RCC 7860 (cell line): ENCODE measurements around the gene ACOT7.
"Not testable (repeated sequence)": the region's sequence is repeated elsewhere in the genome, so short reads cannot be mapped to it uniquely, and the experiment has no call there.

Experiments
- DNase-seq: peaks from one replicate; pipeline ENCODE4 v3.0.0-alpha.2; 2015; ENCODE audit warnings: low spot score
- FAIRE-seq: peaks from 2 replicates; lab custom pipeline; 2012; peaks lifted over from hg19 to GRCh38; lab: Jason Lieb, UNC

ACOT7 gene, protein sequence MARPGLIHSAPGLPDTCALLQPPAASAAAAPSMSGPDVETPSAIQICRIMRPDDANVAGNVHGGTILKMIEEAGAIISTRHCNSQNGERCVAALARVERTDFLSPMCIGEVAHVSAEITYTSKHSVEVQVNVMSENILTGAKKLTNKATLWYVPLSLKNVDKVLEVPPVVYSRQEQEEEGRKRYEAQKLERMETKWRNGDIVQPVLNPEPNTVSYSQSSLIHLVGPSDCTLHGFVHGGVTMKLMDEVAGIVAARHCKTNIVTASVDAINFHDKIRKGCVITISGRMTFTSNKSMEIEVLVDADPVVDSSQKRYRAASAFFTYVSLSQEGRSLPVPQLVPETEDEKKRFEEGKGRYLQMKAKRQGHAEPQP

DNA sequence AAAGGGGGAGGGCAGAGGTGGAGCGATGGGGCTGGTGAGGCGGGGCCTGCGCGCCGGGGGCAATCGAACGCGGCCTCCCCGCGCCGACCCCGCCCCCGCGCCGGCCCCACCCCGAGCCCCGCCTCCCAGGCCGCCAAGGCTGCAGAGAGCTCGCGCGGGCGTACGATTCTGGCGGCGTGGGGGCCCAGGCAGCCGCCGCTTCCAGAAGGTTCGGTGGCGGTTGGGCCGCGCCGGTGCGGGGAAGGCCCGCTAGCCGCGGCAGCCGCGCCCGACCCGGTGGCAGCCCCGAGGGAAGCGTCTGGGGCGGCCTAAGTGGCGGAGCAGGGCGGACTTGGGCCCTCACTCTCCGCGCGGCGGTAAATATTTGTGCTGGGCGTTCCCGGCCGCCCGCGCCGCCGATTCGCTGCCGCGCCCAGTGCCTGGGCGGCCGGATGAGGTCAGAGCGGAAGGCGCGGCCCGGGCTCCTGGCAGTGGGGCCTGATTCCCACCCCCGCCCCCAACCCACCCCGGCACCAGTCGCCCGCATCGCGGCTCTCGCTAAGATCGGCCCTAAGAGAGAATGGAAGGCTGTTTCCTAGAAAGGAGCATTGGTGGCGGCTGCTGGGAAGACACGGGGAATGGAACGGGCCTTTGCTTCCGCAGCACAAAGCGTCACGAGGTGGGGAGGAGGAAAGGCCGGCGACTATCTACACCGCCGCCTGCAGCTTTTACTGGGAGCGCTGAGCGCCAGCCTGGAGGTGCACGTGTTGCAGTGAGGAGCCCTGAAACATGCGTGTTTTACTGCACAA lies at the start of gene ACOT7:
ACOT7 (minus strand) TSS at position 368 of the 788 bp plus-strand sequence. CDS start 368 bp downstream, outside the sequence.
- FAIRE-seq (no peak), DNase-seq (peak; percentile 85)

DNA sequence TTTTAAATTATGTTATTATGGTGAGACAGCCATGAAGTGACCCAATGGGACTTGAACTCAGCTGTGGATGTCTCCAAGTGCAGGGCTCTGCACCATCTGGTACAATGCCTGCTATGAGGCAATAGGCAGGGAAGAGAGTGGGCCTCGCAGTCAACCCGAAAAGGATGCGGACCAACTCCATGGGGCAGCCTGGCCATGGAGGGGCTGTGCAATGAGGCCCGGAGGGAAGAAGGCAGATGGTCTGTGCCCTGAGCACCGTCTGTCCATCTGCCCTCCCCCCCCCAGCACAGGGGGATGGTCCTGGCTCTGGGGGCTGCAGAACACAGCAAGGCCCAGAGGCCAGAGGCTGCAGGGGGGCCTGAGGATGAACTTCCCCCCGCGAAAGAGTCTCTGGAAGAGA lies 48.0 kb upstream of the ACOT7 start:
- DNase-seq (no peak), FAIRE-seq (no peak)

DNA sequence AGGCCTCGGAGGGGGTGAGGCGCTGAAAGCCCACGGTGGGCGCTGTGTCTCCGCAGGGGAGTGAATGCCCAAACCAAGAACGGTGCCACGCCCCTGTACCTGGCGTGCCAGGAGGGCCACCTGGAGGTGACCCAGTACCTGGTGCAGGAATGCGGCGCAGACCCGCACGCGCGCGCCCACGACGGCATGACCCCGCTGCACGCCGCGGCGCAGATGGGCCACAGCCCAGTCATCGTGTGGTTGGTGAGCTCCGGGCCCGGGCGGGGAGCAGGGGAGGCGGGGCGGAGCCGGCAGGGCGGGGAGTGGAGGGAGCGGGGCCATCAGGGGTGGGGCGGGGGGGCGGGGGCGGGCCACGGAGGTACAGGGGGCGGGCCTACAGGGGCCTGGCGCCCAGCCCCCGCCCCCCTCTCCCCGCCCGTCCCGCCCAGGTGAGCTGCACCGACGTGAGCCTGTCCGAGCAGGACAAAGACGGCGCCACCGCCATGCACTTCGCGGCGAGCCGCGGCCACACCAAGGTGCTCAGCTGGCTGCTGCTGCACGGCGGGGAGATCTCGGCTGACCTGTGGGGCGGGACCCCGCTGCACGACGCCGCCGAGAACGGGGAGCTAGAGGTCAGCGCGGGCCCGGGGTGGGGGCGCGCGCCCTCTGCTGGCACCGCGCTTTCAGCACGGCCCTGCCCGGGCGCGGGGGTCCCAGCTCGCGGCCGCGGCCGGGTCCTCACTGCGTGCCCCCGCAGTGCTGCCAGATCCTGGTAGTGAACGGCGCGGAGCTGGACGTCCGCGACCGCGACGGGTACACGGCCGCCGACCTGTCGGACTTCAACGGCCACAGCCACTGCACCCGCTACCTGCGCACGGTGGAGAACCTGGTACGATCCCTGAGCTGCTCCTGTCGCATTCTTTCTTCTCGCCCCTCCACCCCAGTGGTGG lies 46.9 kb upstream of the ACOT7 start:
- no peak for FAIRE-seq
- DNase-seq = peak; percentile 59

DNA sequence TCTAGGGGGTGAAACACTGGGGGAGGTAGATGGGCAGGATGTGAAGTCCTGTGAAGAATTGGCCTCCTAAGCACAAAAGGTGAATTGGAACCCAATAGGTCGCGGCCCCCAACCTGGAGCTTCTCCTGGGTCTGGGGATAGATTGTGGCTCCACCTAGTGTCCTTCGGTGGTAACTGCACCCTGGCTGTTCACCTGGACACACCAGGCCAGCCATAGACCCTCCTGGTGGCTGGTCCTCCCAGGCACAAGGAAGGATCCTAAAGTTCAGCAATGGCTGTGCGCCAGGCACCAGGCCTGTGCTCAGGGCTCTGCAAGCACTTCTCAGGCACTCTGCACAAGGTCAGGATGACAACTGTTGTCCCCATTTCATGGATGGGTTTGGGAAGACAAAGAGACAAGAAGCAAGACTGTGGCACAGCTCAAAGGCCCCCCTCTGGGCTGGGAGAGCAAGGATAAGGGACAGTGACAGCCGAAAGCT lies 44.5 kb upstream of the ACOT7 start:
- DNase-seq = peak; percentile 52
- FAIRE-seq = no peak

DNA sequence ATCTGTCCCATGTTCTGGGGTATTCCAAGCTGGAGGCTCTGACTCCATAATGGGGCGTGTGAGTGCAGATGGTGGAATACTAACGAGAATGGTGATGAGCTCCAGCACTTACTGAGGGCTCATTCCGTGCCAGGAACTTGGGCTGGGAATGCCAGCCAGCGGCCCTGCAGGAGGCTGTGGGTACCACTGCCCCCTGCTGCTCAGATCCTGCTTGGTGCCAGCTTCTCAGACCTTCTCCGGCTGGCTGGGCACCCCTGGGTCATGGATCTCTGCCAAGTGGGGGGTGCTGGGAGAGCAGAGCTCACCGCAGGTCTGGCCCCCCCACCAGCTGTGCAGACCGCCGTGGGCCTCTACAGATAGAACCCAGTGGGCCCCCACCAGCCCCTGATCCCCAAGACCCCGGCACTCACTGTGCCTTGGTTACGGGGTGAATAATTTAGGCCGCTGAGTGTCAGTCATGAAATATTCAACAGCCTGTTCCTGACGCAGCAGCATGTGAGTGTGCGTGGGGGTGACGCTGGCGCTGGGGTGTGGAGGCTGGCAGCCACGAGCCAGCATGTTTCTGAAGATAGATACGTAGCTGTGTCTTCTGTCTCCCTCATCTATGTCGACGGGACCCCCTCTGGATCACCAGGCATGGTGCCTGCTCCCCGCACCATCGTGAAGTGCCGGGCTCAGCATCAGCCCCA lies 43.6 kb upstream of the ACOT7 start:
- FAIRE-seq = not testable (repeated sequence)
- DNase-seq = peak; percentile 67

DNA sequence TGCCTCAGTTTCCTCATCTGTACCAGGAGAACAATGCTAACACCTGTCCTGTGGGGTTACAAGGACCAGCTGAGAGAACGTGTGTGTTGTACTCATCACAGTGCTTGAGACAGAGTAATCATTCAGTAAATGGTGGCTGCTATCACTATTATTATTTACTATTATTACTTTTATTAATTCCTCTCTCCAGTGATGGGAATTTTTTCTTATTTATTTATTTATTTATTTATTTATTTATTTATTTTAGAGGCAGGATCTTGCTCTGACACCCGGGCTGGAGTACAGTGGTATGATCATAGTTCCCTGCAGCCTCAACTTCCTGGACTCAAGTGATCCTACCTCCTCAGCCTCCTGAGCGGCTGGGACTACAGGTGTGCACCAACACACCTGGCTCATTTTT lies 42.7 kb upstream of the ACOT7 start:
- DNase-seq, FAIRE-seq: not testable (repeated sequence)

DNA sequence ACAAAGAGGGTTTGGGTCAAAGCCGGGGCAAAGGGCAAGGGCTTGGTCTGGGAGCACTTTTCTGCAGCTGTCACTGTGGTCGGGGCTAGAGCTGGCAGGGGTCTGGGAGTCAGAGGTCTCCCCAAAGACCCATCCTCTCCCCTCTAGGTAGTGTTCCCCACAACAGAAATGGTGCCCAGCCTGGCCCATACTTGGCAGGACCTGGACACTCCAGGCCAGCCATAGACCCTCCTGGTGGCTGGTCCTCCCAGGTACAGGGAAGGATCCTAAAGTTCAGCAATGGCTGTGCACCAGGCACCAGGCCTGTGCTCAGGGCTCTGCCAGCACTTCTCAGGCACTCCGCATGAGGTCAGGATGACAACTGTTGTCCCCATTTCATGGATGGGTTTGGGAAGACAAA lies 42.0 kb upstream of the ACOT7 start:
- DNase-seq = no peak
- no peak for FAIRE-seq

DNA sequence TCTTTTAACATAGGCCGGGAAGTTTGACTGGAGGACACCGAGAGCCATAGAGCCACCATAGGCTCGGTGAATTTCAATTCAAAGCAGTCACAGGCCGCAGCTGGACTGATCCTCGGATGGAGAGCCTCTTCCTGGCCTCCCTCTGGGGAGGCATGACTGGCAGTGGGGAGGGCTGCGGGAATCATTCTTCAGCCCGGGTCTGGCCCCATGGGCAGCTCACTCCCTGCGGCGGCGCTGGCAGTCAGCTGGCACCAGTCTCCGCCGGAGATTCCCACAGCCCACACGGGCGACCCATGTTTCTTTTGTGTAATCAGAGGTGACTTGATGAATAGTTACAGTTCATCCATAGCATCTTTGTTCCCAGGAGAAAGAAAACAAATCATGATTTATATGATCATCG lies 41.6 kb upstream of the ACOT7 start:
- FAIRE-seq = no peak

DNA sequence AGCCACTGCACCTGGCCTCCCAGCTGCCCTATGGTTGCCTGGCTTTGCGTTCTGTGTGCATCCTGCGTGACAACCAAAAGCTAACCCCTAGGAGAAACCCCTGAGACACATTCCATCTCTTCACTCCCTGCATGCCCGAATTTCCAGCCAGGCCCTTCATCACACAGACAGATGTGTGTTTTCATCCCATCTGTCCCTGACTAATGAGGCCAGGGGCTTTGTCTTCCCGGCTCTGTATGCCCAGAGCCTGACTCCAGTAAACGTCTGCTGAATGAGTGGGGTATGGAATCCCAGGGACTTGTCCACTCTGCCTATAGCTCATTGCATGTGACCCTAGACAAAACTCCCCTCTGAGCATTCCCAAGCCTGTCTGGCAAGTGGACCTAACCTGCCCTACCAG lies 40.6 kb upstream of the ACOT7 start:
- DNase-seq = no peak

More for the DNA sequence above, 41.6 kb upstream of the ACOT7 start:
- no peak for DNase-seq

DNA sequence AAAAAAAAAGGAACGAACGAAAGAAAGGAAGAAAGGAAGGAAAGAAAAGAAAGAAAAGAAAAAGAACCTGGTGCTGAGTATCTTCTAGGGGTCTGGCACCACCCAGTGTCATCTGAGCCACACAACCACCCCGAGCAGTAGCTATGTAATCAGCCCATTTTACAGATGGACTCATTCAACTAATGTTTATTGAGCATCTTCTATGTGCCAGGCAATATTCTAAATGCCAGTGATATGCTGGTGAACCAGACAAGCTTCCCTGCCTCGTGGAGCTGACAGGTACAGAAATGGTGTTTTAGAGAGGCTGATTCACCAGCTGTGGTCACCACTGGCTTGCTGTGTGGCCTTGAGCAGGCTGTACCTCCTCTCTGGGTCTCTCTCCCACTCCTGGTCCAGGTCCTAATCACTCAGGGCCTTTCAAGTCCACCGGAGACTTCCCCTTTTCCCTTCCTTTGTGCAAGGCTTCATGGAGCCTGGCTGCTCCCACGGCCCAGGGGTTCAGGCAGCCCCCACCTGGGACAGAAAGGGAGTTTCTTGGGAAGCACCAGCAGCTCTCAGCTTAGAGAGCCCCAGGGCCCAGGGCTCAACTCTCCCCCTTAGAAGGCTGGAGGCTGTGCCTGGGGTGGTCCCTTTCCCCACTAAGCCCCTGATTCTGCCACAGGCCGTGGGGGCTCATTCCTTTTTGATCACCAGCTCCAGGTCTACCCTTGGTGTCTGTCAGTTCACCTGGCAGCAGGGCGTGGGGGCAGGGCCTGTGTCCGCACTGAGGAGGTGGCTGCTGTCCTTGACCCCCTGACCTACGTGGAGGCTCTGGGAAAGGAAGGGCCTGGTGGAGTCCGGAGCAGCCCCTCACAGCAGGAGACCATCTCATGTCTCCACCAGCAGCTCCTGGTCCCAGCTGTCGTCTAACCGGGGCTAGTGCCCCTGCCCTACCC lies 38.3 kb upstream of the ACOT7 start:
- FAIRE-seq = peak; percentile 20
- DNase-seq = not testable (repeated sequence)

More for the DNA sequence above, 40.6 kb upstream of the ACOT7 start:
- FAIRE-seq = no peak

DNA sequence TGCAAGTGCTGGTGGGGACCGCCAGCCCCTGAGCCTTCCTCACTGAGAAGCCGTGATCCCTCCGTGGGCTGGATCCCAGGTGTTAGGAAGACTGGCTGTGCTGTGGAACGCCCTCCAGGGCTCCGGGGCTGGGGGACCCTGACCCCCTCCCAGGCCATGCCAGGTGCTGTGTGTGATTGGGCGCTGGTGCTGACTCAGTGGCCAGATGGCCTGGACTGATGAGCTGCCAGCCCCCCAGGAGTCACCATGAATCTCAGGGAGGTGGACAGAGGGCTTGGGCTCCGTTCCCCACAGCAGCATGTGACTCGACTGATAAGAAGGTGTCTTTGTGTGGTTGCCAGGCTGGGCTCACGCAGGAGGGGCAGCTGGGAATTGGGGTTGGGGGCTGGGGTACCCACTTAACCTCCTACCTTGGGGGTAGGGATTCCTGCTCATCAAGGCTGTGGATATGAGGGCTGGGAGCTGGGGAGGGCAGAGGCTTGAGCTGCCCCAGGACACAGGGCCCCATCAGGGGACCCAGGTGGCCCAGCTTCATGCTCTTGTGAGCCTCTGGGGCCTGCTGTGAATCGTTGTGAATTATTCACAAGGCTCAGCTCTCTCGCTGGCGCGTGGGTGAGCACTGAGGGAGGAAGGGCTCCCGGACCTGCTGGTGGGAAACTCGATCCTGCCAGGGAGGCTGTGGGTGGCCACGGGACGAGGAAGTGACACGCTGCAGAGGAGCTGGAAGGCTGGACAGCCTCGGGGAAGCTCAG lies 36.3 kb upstream of the ACOT7 start:
- not testable (repeated sequence) for FAIRE-seq, DNase-seq

DNA sequence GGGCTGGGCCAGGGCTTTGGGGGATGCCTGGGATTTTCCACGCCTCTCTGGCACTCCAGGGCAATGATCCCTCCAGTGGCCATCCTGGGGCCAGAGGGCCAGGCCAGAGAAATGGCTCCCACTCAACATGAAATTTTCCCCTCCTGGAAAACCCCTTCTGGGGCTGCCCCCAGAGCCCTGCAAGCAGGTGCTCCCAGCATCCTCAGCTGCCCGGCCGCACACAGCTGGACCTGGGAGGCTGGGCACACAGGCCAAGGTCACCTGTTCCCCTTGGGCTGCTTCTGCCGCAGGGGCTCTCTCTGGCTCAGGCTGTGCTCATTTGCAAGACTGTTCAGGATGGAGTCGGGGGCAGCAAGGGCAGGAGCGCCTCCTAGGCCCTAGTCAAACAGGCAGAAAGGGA lies 34.9 kb upstream of the ACOT7 start:
- DNase-seq, FAIRE-seq: not testable (repeated sequence)

DNA sequence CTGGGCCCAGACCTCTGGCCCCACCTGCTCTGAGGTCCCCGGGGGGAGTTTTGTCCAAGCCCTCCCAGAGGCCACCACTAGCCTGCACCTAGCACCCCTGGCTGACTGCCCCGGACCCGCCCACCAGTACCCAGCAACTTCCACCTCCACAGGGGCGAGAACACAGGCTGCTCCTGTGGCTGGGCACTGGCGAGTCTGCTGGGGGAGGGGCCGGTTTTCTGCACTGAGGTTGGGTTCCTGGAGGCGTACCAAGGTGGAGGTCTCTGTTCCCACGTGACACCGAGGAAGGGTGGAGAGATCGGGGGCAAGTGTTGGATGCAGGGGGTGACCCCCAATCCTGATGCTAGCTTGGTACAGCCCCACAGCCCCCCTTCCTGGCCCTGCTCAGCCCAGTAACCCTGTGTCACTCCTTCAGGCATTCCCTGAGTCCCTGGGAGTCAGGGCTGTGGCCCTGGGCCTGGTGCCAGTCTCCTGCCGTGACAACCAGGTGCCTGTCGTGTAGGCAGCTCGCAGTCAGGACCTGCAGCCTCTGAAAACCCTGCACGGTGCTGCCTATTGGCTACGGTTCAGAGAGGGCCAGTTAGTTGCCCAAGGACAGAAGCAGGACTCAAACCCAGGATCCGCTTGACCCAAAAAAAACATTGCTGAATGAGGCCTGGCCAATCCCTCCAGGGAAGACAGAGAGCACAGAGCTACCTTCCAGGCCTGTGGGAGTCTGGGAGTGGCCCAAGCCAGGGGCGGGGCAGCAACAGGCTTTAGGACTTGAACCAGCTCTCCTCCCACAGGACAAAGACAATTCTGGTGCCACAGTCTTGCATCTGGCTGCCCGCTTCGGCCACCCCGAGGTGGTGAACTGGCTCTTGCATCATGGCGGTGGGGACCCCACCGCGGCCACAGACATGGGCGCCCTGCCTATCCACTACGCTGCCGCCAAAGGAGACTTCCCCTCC lies 34.1 kb upstream of the ACOT7 start:
- FAIRE-seq (no peak), DNase-seq (no peak)

DNA sequence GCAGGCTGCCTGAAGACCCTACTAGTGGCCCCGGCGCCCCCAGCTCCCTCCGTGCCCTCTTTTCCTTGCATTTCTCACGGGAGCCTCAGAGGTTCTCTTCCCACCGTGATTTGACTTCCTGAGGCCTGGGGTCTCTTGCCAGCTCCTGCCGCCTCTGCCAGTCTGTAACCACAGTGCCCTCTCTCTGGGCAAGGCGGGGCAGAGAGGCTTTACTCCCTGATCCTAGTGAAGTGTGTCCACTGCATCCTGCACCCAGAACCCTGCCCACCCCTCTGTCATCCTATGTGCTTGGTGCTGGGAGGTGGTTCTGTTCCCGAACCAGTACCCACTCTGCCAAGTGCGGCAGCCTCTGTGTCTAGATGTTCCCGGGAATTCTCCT lies 33.4 kb upstream of the ACOT7 start:
- FAIRE-seq (no peak), DNase-seq (no peak)

DNA sequence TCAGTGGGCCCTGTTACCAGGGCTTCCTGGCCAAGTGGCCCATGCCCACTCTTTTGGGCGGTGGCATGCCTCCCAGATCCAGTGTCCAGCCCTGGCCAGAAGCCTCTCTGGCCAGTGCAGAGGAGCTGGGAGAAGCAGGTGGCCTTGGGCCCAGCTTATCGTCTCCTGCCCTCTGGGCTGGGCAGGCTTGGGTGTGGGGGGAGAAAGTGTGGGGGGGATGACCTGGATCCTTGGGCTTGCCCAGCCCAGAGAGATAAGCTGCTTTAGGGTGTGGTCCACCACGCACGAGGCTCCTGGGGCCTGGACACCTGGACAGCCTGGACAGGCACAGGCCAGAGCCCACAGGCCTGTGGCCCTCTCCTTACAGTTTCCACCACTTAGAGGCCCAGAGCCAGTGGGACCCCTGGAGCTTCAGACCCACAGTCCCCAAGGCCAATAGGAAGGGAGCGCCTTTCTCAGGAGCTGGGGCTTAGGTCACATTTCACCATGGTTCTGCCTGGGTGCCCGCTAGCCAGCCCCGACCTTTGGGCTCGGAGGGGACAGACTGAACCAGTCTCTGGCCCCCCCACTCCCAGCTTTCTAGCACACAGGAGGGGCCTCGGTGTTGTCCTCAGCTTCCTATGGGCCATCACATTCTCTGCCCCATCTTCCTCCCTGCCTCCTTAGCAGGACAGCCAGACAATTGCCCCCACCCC lies 32.9 kb upstream of the ACOT7 start:
- no peak for DNase-seq
- FAIRE-seq = no peak

DNA sequence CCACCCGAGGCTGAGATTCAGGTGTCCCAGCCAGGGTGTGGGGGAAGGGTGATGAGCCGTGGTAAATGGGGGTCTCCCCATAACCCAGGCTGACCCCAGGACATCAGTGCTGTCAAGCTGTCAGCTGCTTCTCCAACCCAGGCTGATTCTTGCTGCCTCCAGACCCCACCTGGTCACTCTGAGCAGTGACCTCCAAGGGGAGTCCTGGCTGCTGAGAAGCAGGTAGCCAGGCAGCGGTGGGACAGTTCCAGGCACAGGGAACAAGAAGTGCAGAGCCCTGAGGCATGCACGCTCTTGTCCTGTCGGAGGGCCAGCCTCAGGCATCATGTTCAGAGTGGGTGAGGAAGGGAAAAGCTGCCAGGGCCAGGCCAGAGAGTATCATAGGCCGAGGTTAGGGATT lies 32.1 kb upstream of the ACOT7 start:
- no peak for FAIRE-seq

More for the DNA sequence above, 32.1 kb upstream of the ACOT7 start:
- no peak for DNase-seq
